Loucy (cell line): ENCODE measurements around the gene NUS1.

Source experiments
- EZH2phosphoT487 ChIP-seq: fragments of 200-600 bp; IDR thresholded peaks from 2 replicates; pipeline ENCODE4 v1.6.1; 2018; ENCODE audit warnings: antibody characterized with exemption, mild to moderate bottlenecking, moderate library complexity, borderline replicate concordance
- TF ChIP-seq, protein P1 (sequence below): fragments of 200-600 bp; sonication (generic); conservative IDR thresholded peaks from 2 replicates; pipeline ENCODE4 v1.5.1; 2014; ENCODE audit warnings: mild to moderate bottlenecking, antibody characterized with exemption, low read length

DNA sequence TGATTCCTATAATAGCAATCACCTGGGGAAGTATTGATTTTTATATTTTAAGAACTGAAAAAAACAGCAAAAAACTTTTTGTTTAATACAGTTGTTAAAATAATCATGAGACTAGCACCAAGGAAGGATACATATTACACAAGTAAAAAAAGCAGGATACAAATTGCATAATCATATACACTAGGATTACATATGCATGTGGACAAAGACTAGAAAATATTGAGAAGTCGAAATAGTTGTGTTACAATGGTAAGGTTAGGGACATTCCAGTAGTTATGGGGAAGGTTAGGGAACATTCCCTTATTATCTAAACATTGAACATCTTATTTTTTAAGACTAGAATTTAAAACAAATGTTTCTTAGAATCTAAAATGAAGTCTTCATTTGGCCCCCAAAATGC, 9.5 kb downstream of the NUS1 start:
- TF ChIP-seq, protein P1, sequence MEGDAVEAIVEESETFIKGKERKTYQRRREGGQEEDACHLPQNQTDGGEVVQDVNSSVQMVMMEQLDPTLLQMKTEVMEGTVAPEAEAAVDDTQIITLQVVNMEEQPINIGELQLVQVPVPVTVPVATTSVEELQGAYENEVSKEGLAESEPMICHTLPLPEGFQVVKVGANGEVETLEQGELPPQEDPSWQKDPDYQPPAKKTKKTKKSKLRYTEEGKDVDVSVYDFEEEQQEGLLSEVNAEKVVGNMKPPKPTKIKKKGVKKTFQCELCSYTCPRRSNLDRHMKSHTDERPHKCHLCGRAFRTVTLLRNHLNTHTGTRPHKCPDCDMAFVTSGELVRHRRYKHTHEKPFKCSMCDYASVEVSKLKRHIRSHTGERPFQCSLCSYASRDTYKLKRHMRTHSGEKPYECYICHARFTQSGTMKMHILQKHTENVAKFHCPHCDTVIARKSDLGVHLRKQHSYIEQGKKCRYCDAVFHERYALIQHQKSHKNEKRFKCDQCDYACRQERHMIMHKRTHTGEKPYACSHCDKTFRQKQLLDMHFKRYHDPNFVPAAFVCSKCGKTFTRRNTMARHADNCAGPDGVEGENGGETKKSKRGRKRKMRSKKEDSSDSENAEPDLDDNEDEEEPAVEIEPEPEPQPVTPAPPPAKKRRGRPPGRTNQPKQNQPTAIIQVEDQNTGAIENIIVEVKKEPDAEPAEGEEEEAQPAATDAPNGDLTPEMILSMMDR, result no peak
- no peak for TF ChIP-seq EZH2phosphoT487
